ENCODE data around the gene ZNF76. TPM values are rescaled to one million over a fixed set of nuclear protein-coding genes. Genes with fewer than 3 reads are reported as not detected.

The ZNF76 gene
- 17.9 and 18.3 TPM in 2 replicates for total RNA-seq (2021; fragmentation: NEBNext Ultra II Directional; extraction: Animal tissue kit (Norgen Biotek cat#: 25700))
- 23.9 and 27.2 TPM in 2 replicates for polyA plus RNA-seq (2011; rRNA removed)
- polyA plus RNA-seq (2011; cell fraction: cytosol; rRNA removed): 26.3 TPM
- polyA plus RNA-seq (2011; cell fraction: nucleus; rRNA removed): 101 TPM
- polyA plus RNA-seq (2012, experiment 1 of 2): 16.9 to 28.4 TPM (median 27.4 TPM) in 4 replicates
- polyA plus RNA-seq (2012, experiment 2 of 2): 17.7 TPM
- 10.3 TPM for polyA plus RNA-seq (2013, experiment 1 of 2)
- 8.7 TPM for polyA plus RNA-seq (2013, experiment 2 of 2)
- 29.7 and 33.8 TPM in 2 replicates for polyA minus RNA-seq (2011; rRNA and poly(A)+ RNA removed)
- polyA minus RNA-seq (2011; cell fraction: cytosol; rRNA and poly(A)+ RNA removed): 9.7 TPM
- 19.5 TPM for polyA minus RNA-seq (2011; cell fraction: nucleus; rRNA and poly(A)+ RNA removed)
- long read RNA-seq, experiment 1, partial matches to known transcripts: 4 of 13 reads
- long read RNA-seq, experiment 1, other reads (novel, unspliced or antisense): 8 of 13 reads
- long read RNA-seq, experiment 2, partial matches to known transcripts: 1 of 5 reads
- long read RNA-seq, experiment 2, other reads (novel, unspliced or antisense): 3 of 5 reads

GRCh38 chr6:35259194-35259947 is at the start of gene ZNF76:
TSS of gene ZNF76 (plus strand) at chr6:35259735. CDS start at chr6:35281152, 21,417 bp downstream.
- H2BK120ac ChIP-seq (replicated peaks; ENCODE audit: low read depth, low read length): peak within 1 kb of the TSS; percentile 16
- DNase-seq (ENCODE audit: low read depth in 1 of 2, low spot score in 2 of 2): peak; percentile 94 to 100
- H2AFZ ChIP-seq (ENCODE audit: low read length): peak within 1 kb of the TSS; percentile 37
- peak within 1 kb of the TSS; percentile 97 for H2BK5ac ChIP-seq (ENCODE audit: low read depth, low read length)
- H3K4me3 ChIP-seq (ENCODE audit: extremely low read depth in 1 of 4, insufficient read depth in 2 of 4, low read depth in 3 of 4, low read length in 4 of 4): peak within 1 kb of the TSS; percentile 61 to 89 (median 80)
- H4K5ac ChIP-seq (ENCODE audit: insufficient read length, low read depth, low read length): peak within 1 kb of the TSS; percentile 76
- H4K20me1 ChIP-seq (replicated peaks in 1 of 2; ENCODE audit: control insufficient read depth in 1 of 2, insufficient read depth in 2 of 2, low read length in 2 of 2): no peaks in the 10 kb centered on the region
- FAIRE-seq: no peak
- no peaks in the 10 kb centered on the region for H3K79me1 ChIP-seq (ENCODE audit: low read depth, low read length)
- peak within 1 kb of the TSS; percentile 99 for H3K18ac ChIP-seq (ENCODE audit: extremely low read depth, low read length)
- CTCF ChIA-PET (ENCODE audit: partially characterized antibody): interaction anchor here (0.9 to 1.8 kb wide), 9 partner anchors 9 to 267 kb away, joined by 3 to 18 read pairs (median 3); no protein-coding TSS in a partner anchor
- WGBS, 2 experiments (ENCODE audit: extremely low coverage in 1 of 2, insufficient coverage in 1 of 2, insufficient read length in 1 of 2, insufficient replicate concordance in 2 of 2, low coverage in 1 of 2, low lambda C conversion rate in 2 of 2, missing lambda C conversion rate in 1 of 2): 2% methylated on average over 62 of the region's 82 CpGs; no CpG with 5 or more reads in 1 of the 2 experiments
- peak within 1 kb of the TSS; percentile 90 for H4K8ac ChIP-seq (ENCODE audit: extremely low read depth, insufficient read depth, low read length)
- peak within 1 kb of the TSS; percentile 94 for H4K91ac ChIP-seq (replicated peaks; ENCODE audit: insufficient read length, low read length)
- no peak within 1 kb of the TSS for H3K23ac ChIP-seq (ENCODE audit: insufficient read length)
- H3K27me3 ChIP-seq (replicated peaks in 1 of 4; ENCODE audit: control insufficient read depth in 3 of 4, extremely low read depth in 1 of 4, insufficient read depth in 3 of 4, low read length in 3 of 4): no peaks in the 10 kb centered on the region
- peak within 1 kb of the TSS; percentile 75 for H3K56ac ChIP-seq (replicated peaks; ENCODE audit: insufficient read length, low read depth, low read length)
- H3K79me2 ChIP-seq (ENCODE audit: control insufficient read depth in 1 of 2, insufficient read depth in 2 of 2, low read length in 2 of 2): peaks cover 0 to 4% of the 10 kb centered on the region in 2 experiments; a peak in 1 of 4 replicates
- peaks cover 8% of the 10 kb centered on the region for H3K23me2 ChIP-seq (ENCODE audit: low read depth, low read length)
- H3K9ac ChIP-seq (replicated peaks in 1 of 4; ENCODE audit: extremely low read depth in 1 of 4, low read depth in 3 of 4, low read length in 3 of 4): peak within 1 kb of the TSS; percentile 80 to 93 (median 90)
- H2BK15ac ChIP-seq (ENCODE audit: low read length): peak within 1 kb of the TSS; percentile 92; the same call in 1 of the 2 replicates
- H3K9me3 ChIP-seq (ENCODE audit: insufficient read depth in 2 of 2, low read depth in 1 of 2, low read length in 1 of 2): no peaks in the 10 kb centered on the region
- no peaks in the 10 kb centered on the region for H3K36me3 ChIP-seq (ENCODE audit: control insufficient read depth in 2 of 4, insufficient read depth in 4 of 4, low read length in 3 of 4)
- POLR2A ChIA-PET (ENCODE audit: partially characterized antibody): interaction anchor here (0.8 to 2.4 kb wide), 24 partner anchors 9 to 728 kb away, joined by 3 to 15 read pairs (median 4); partner anchors contain the start of genes BLTP3A, RPL10A and TAF11
- 0 out of 2 replicates have a peak within 1 kb of the TSS, but pooled peaks have one; percentile 49 for H2AK5ac ChIP-seq (ENCODE audit: low read depth, low read length)
- H3K4ac ChIP-seq (replicated peaks; ENCODE audit: insufficient read length, low read depth, low read length): peak within 1 kb of the TSS; percentile 92
- peak within 1 kb of the TSS; percentile 93 to 99 for H3K4me2 ChIP-seq (ENCODE audit: insufficient read depth in 1 of 2, low read depth in 2 of 2, low read length in 2 of 2)
- H2BK20ac ChIP-seq (ENCODE audit: low read length): no peak within 1 kb of the TSS
- no peak within 1 kb of the TSS for H3K14ac ChIP-seq (ENCODE audit: insufficient read length)
- H3K27ac ChIP-seq (ENCODE audit: low read depth, low read length): peak within 1 kb of the TSS; percentile 92
- H2BK12ac ChIP-seq (ENCODE audit: low read depth, low read length): peak within 1 kb of the TSS; percentile 95; the same call in 1 of the 2 replicates
- H3K4me1 ChIP-seq (replicated peaks in 1 of 4; ENCODE audit: control insufficient read depth in 3 of 4, insufficient read depth in 4 of 4, low read length in 3 of 4): peaks cover 0 to 10% (median 0%) of the 10 kb centered on the region in 4 experiments; a peak in 4 of 7 replicates
- TF ChIP-seq PHF8 (conservative IDR thresholded peaks at IDR 0.05; ENCODE audit: low read depth, low read length): peak; percentile 100
- peak; percentile 49 for TF ChIP-seq KDM4A (IDR thresholded peaks at IDR 0.05; ENCODE audit: low read depth, low read length, severe bottlenecking)
- TF ChIP-seq NANOG (IDR thresholded peaks at IDR 0.05; ENCODE audit: insufficient read depth, low read depth, low read length, poor library complexity, severe bottlenecking): peak; percentile 35
- TF ChIP-seq RXRA (IDR thresholded peaks at IDR 0.05; ENCODE audit: insufficient read depth, low read depth, low read length): peak; percentile 57; the same call in 1 of the 2 replicates
- peak in 1 of 2 experiments; percentile 98; a peak in 3 of 4 replicates for TF ChIP-seq HDAC2 (IDR thresholded peaks at IDR 0.05; ENCODE audit: borderline replicate concordance in 1 of 2, low read depth in 2 of 2, low read length in 2 of 2)
- TF ChIP-seq EZH2 (IDR thresholded peaks at IDR 0.05; ENCODE audit: low read depth, low read length, severe bottlenecking): no peak
- peak; percentile 71 for TF ChIP-seq POLR2AphosphoS5 (IDR thresholded peaks at IDR 0.05; ENCODE audit: low read depth, low read length)
